Body of pancreas (tissue), 4 donors: Measurements from ENCODE around the gene SEMA6A.

ENCODE experiments used
- CTCF ChIP-seq, 7 experiments: fragments of 450-650 bp in 4 of 7; fragments of 200-600 bp in 3 of 7; sonication (generic) in 3 of 7; IDR thresholded peaks; one replicate each; pipeline ENCODE4 v1.5.1; 2016 to 2019; ENCODE audit warnings: antibody characterized with exemption in 7 of 7
- POLR2A ChIP-seq, 3 donors: fragments of 450-650 bp; IDR thresholded peaks; one replicate each; pipeline ENCODE4 v1.6.1; 2016; ENCODE audit warnings: antibody characterized with exemption in 3 of 3, mild to moderate bottlenecking in 2 of 3

GRCh38 chr5:116553366-116553765 is 21.3 kb downstream of the SEMA6A start:
- TF ChIP-seq CTCF (IDR thresholded peaks at IDR 0.05) (no peak), POLR2A (IDR thresholded peaks at IDR 0.05) (no peak)
